HEK293 (cell line): ENCODE data around the gene GSK3B.
A peak's percentile ranks its signal among the peaks of the same experiment; 100 is the strongest.

Experiments
- CTCF ChIA-PET: fragments of 350-600 bp; formaldehyde crosslinking; extraction: SDS; loops from one replicate; lab custom pipeline; 2021; ENCODE audit warnings: antibody characterized with exemption; lab: Yijun Ruan, JAX
- POLR2A ChIA-PET: fragments of 300-600 bp; formaldehyde crosslinking; extraction: SDS; loops from one replicate; lab custom pipeline; 2020; ENCODE audit warnings: antibody characterized with exemption, inconsistent platforms; lab: Yijun Ruan, JAX
- H3K27ac ChIP-seq: fragments of 200-500 bp; sonication (Bioruptor generic); 2 replicates; pipeline ENCODE4 v1.5.1; 2014; ENCODE audit warnings: low read depth, low read length, control low read depth, inconsistent platforms; ENCODE audit errors: extremely low read depth
- H3K36me3 ChIP-seq, 2 experiments: fragments of 200-500 bp in 1 of 2; sonication (Bioruptor generic) in 1 of 2; 1 replicate in 1 of 2; 2 replicates in 1 of 2; pipeline ENCODE4 v1.5.1; 2014 to 2017; ENCODE audit warnings: inconsistent platforms in 2 of 2, low read length in 2 of 2; ENCODE audit not compliant: control insufficient read depth in 2 of 2, insufficient read depth in 1 of 2
- H3K4me1 ChIP-seq: fragments of 200-500 bp; sonication (Bioruptor generic); 2 replicates; pipeline ENCODE4 v1.5.1; 2014; ENCODE audit warnings: mild to moderate bottlenecking, low read length, inconsistent platforms; ENCODE audit not compliant: control insufficient read depth, insufficient read depth
- H3K4me3 ChIP-seq: 2 replicates; pipeline ENCODE4 v1.5.1; 2011; ENCODE audit warnings: low read depth, mild to moderate bottlenecking, control low read depth, low read length, moderate library complexity
- H3K9me3 ChIP-seq: fragments of 200-500 bp; sonication (Bioruptor generic); 2 replicates; pipeline ENCODE4 v1.5.1; 2014; ENCODE audit warnings: low read depth, low read length, inconsistent platforms; ENCODE audit not compliant: control insufficient read depth, insufficient read depth
- BCL11A ChIP-seq: fragments of 450-650 bp; formaldehyde crosslinking; IDR thresholded peaks from 2 replicates; pipeline ENCODE4 v1.5.1; 2016; ENCODE audit warnings: low read depth, missing biosample characterization, missing genetic modification characterization
- GLIS2 ChIP-seq: fragments of 450-650 bp; formaldehyde crosslinking; IDR thresholded peaks from 2 replicates; pipeline ENCODE4 v1.5.1; 2016; ENCODE audit warnings: missing biosample characterization, missing genetic modification characterization
- HOXC10 ChIP-seq: sonication (generic); formaldehyde crosslinking; IDR thresholded peaks from 2 replicates; pipeline ENCODE4 v1.8.1; 2023; ENCODE audit warnings: mild to moderate bottlenecking, missing genetic modification reagents
- PRDM1 ChIP-seq: fragments of 450-650 bp; formaldehyde crosslinking; IDR thresholded peaks from 2 replicates; pipeline ENCODE4; 2016; ENCODE audit warnings: missing biosample characterization, missing genetic modification characterization
- SCRT1 ChIP-seq: fragments of 450-650 bp; formaldehyde crosslinking; IDR thresholded peaks from 2 replicates; pipeline ENCODE4 v1.5.1; 2016; ENCODE audit warnings: missing biosample characterization, missing genetic modification characterization, borderline replicate concordance
- SCRT2 ChIP-seq: fragments of 450-650 bp; formaldehyde crosslinking; IDR thresholded peaks from 2 replicates; pipeline ENCODE4 v1.5.1; 2016; ENCODE audit warnings: missing biosample characterization, missing genetic modification characterization
- SP7 ChIP-seq: fragments of 450-650 bp; formaldehyde crosslinking; IDR thresholded peaks from 2 replicates; pipeline ENCODE4 v1.5.1; 2016; ENCODE audit warnings: missing biosample characterization, missing genetic modification characterization
- ZBTB48 ChIP-seq: fragments of 450-650 bp; formaldehyde crosslinking; IDR thresholded peaks from 2 replicates; pipeline ENCODE4 v1.5.1; 2016; ENCODE audit warnings: missing biosample characterization, missing genetic modification characterization
- ZIC2 ChIP-seq: fragments of 450-650 bp; formaldehyde crosslinking; IDR thresholded peaks from 2 replicates; pipeline ENCODE4 v1.5.1; 2016; ENCODE audit warnings: missing biosample characterization, missing genetic modification characterization
- ZNF274 ChIP-seq, 2 experiments: fragments of 200-500 bp in 1 of 2; fragments of 450-650 bp in 1 of 2; sonication (Bioruptor generic) in 1 of 2; formaldehyde crosslinking in 1 of 2; IDR thresholded peaks; 2 replicates each; pipeline versions ENCODE4 v1.5.1 to v1.6.1; 2014 to 2016; ENCODE audit warnings: borderline replicate concordance in 1 of 2, inconsistent platforms in 1 of 2, low read length in 1 of 2, missing biosample characterization in 1 of 2, missing genetic modification characterization in 1 of 2
- ZXDB ChIP-seq: fragments of 450-650 bp; formaldehyde crosslinking; IDR thresholded peaks from 2 replicates; pipeline ENCODE4 v1.5.1; 2016; ENCODE audit warnings: missing biosample characterization, missing genetic modification characterization
- TF ChIP-seq, protein P1 (sequence below): fragments of 450-650 bp; formaldehyde crosslinking; IDR thresholded peaks from 2 replicates; pipeline ENCODE4 v1.5.1; 2017; ENCODE audit warnings: missing biosample characterization, missing genetic modification characterization
- TF ChIP-seq, protein P2 (sequence below): fragments of 450-650 bp; formaldehyde crosslinking; IDR thresholded peaks from 2 replicates; pipeline ENCODE4 v1.5.1; 2016; ENCODE audit warnings: missing biosample characterization, missing genetic modification characterization, borderline replicate concordance

Gene GSK3B

DNA sequence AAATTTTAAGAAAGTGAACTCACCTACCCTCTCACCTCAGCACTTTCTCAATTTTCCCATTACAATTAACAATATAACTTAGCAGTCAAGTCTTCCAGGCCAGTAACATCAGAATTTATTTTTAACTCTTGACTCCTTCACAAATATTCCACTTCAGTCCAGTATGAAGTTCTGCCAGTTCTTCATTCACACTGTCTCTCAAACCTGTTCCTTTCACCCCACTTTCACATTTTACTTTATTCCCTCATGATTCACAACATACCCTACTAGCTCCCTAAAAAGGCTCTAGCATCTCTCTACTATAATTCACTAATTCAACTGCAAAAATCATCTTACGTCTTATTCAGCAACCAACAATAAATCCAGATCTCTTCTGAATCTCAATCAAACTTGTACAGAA, 3.8 kb downstream of the GSK3B start:
- POLR2A ChIA-PET: no interaction called here
- TF ChIP-seq GLIS2 (tag by site-specific recombination): no peak
- TF ChIP-seq ZBTB48 (tag by site-specific recombination): no peak
- TF ChIP-seq, protein P1, sequence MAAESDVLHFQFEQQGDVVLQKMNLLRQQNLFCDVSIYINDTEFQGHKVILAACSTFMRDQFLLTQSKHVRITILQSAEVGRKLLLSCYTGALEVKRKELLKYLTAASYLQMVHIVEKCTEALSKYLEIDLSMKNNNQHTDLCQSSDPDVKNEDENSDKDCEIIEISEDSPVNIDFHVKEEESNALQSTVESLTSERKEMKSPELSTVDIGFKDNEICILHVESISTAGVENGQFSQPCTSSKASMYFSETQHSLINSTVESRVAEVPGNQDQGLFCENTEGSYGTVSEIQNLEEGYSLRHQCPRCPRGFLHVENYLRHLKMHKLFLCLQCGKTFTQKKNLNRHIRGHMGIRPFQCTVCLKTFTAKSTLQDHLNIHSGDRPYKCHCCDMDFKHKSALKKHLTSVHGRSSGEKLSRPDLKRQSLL (tag by site-specific recombination): peak; percentile 23; the same call in 1 of the 2 replicates
- TF ChIP-seq PRDM1 (tag by site-specific recombination): peak; percentile 96
- no peak for TF ChIP-seq ZXDB (tag by site-specific recombination)
- TF ChIP-seq SP7: no peak
- TF ChIP-seq, all 188 proteins: peak for 2
- H3K4me1 ChIP-seq: no peaks in the 10 kb centered on the region; the same call in 1 of the 2 replicates
- no peaks in the 10 kb centered on the region; a peak in 1 of 3 replicates for H3K36me3 ChIP-seq
- H3K27ac ChIP-seq: no peak overlapping the region
- no peaks in the 10 kb centered on the region for H3K9me3 ChIP-seq
- CTCF ChIA-PET: no interaction called here
- H3K4me3 ChIP-seq: peak overlapping the region; percentile 85

DNA sequence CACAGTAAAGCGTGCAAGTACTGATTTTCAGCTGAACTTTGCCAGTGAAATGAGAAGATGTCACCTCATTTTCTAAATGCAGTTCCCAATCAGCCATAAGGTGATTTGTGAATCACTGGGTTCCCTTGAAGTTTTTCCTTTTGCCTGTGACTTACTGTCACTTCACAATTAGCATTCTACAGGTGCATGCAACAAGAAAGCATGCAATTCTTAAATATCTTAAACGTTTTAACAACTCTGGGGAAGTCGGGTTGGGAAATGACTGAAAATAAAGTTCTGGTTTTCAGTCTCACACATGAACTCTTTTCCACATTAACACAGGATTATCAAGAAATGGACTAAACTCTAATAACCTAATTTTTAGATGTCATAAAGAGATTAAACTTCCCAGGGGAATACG, 5.2 kb downstream of the GSK3B start:
- no peaks in the 10 kb centered on the region; the same call in 1 of the 2 replicates for H3K4me1 ChIP-seq
- H3K9me3 ChIP-seq: no peaks in the 10 kb centered on the region
- ChIA-PET POLR2A (no interaction called here), CTCF (no interaction called here)
- H3K36me3 ChIP-seq: no peaks in the 10 kb centered on the region; a peak in 1 of 3 replicates
- no peak overlapping the region for H3K4me3 ChIP-seq
- H3K27ac ChIP-seq: no peak overlapping the region
- peak; percentile 95 for TF ChIP-seq SCRT2 (tag by site-specific recombination)
- peak; percentile 82; the same call in 1 of the 2 replicates for TF ChIP-seq SCRT1 (tag by site-specific recombination)
- no peak for TF ChIP-seq ZNF274 (IDR thresholded peaks at IDR 0.05; ENCODE audit: low read length)
- no peak for TF ChIP-seq ZNF274 (tag by site-specific recombination; IDR thresholded peaks at IDR 0.05; ENCODE audit: borderline replicate concordance)

DNA sequence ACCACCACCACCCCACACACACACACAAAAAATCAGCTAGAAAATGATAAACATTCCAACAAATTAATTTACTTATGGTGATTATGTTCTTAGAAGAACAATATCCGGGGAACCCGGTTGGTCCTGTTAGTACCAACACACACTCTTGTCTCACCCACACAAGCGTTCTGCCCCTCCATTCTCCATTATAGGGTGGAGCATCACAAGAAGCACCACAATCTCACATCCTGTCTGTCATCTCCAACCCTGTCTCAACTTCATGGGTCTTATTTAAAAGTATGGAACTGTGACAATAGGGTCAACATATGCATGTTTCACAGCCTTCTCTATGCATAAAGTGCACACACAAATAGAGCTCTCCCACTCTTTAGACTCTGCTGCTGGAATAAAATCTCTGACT, 5.6 kb downstream of the GSK3B start:
- CTCF ChIA-PET: no interaction called here
- POLR2A ChIA-PET: no interaction called here
- Histone ChIP-seq H3K36me3 (no peaks in the 10 kb centered on the region; a peak in 1 of 3 replicates), H3K9me3 (no peaks in the 10 kb centered on the region), H3K27ac (no peak overlapping the region), H3K4me1 (no peaks in the 10 kb centered on the region; the same call in 1 of the 2 replicates), H3K4me3 (no peak overlapping the region)
- TF ChIP-seq, protein P2, sequence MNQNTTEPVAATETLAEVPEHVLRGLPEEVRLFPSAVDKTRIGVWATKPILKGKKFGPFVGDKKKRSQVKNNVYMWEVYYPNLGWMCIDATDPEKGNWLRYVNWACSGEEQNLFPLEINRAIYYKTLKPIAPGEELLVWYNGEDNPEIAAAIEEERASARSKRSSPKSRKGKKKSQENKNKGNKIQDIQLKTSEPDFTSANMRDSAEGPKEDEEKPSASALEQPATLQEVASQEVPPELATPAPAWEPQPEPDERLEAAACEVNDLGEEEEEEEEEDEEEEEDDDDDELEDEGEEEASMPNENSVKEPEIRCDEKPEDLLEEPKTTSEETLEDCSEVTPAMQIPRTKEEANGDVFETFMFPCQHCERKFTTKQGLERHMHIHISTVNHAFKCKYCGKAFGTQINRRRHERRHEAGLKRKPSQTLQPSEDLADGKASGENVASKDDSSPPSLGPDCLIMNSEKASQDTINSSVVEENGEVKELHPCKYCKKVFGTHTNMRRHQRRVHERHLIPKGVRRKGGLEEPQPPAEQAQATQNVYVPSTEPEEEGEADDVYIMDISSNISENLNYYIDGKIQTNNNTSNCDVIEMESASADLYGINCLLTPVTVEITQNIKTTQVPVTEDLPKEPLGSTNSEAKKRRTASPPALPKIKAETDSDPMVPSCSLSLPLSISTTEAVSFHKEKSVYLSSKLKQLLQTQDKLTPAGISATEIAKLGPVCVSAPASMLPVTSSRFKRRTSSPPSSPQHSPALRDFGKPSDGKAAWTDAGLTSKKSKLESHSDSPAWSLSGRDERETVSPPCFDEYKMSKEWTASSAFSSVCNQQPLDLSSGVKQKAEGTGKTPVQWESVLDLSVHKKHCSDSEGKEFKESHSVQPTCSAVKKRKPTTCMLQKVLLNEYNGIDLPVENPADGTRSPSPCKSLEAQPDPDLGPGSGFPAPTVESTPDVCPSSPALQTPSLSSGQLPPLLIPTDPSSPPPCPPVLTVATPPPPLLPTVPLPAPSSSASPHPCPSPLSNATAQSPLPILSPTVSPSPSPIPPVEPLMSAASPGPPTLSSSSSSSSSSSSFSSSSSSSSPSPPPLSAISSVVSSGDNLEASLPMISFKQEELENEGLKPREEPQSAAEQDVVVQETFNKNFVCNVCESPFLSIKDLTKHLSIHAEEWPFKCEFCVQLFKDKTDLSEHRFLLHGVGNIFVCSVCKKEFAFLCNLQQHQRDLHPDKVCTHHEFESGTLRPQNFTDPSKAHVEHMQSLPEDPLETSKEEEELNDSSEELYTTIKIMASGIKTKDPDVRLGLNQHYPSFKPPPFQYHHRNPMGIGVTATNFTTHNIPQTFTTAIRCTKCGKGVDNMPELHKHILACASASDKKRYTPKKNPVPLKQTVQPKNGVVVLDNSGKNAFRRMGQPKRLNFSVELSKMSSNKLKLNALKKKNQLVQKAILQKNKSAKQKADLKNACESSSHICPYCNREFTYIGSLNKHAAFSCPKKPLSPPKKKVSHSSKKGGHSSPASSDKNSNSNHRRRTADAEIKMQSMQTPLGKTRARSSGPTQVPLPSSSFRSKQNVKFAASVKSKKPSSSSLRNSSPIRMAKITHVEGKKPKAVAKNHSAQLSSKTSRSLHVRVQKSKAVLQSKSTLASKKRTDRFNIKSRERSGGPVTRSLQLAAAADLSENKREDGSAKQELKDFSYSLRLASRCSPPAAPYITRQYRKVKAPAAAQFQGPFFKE (tag by site-specific recombination): no peak
- TF ChIP-seq ZIC2 (tag by site-specific recombination) (no peak), HOXC10 (CRISPR knock-in tag) (no peak), BCL11A (no peak)
